Glutamatergic neuron (in vitro differentiated cells): ENCODE data around the gene JUND. TPM values are rescaled to one million over a fixed set of nuclear protein-coding genes. Genes with fewer than 3 reads are reported as not detected.

ENCODE experiments used
- DNase-seq: peaks from one replicate; pipeline ENCODE4 v3.0.0; 2022
- H3K27ac Mint-ChIP-seq: one replicate; pipeline ENCODE4 v1.8.0; 2020; ENCODE audit warnings: mild to moderate bottlenecking, mixed read lengths, inconsistent platforms; ENCODE audit not compliant: unreplicated experiment
- H3K27me3 Mint-ChIP-seq: one replicate; pipeline ENCODE4 v1.8.0; 2020; ENCODE audit warnings: mild to moderate bottlenecking, moderate library complexity, mixed read lengths, inconsistent platforms; ENCODE audit not compliant: unreplicated experiment
- H3K36me3 Mint-ChIP-seq: one replicate; pipeline ENCODE4 v1.8.0; 2020; ENCODE audit warnings: mild to moderate bottlenecking, mixed read lengths, inconsistent platforms; ENCODE audit not compliant: unreplicated experiment
- H3K4me1 Mint-ChIP-seq: one replicate; pipeline ENCODE4 v1.8.0; 2020; ENCODE audit warnings: mild to moderate bottlenecking, low read depth, mixed read lengths, inconsistent platforms; ENCODE audit not compliant: unreplicated experiment
- H3K4me3 Mint-ChIP-seq: one replicate; pipeline ENCODE4 v1.8.0; 2020; ENCODE audit warnings: mild to moderate bottlenecking, mixed read lengths, inconsistent platforms; ENCODE audit not compliant: unreplicated experiment
- H3K9me3 Mint-ChIP-seq: one replicate; pipeline ENCODE4 v1.8.0; 2020; ENCODE audit warnings: mild to moderate bottlenecking, moderate library complexity, mixed read lengths, inconsistent platforms; ENCODE audit not compliant: unreplicated experiment
- long read RNA-seq: library from polyadenylated mRNA; unstranded; transcript quantifications from one replicate; pipeline ENCODE4 v2.0.0, GENCODE V29; 2020; ENCODE audit not compliant: unreplicated experiment
- total RNA-seq: library from RNA; stranded (reverse); fragmentation: NEBNext Ultra II Directional; extraction: Animal tissue kit (Norgen Biotek cat#: 25700); gene quantifications from one replicate; pipeline ENCODE4 v1.2.1, GENCODE V29; 2021; ENCODE audit not compliant: unreplicated experiment
- TF ChIP-seq, protein P1 (sequence below): fragments of 200-600 bp; sonication (generic); IDR thresholded peaks from one replicate; pipeline ENCODE4 v1.5.0; 2021; ENCODE audit not compliant: partially characterized antibody, unreplicated experiment

JUND gene
- total RNA-seq: 341 TPM
- long read RNA-seq, transcript JUND-201 (1 exons, 1,863 nt): major isoform, 15 of 15 reads
- long read RNA-seq, partial matches to known transcripts: 0 of 15 reads
- long read RNA-seq, other reads (novel, unspliced or antisense): 0 of 15 reads

DNA sequence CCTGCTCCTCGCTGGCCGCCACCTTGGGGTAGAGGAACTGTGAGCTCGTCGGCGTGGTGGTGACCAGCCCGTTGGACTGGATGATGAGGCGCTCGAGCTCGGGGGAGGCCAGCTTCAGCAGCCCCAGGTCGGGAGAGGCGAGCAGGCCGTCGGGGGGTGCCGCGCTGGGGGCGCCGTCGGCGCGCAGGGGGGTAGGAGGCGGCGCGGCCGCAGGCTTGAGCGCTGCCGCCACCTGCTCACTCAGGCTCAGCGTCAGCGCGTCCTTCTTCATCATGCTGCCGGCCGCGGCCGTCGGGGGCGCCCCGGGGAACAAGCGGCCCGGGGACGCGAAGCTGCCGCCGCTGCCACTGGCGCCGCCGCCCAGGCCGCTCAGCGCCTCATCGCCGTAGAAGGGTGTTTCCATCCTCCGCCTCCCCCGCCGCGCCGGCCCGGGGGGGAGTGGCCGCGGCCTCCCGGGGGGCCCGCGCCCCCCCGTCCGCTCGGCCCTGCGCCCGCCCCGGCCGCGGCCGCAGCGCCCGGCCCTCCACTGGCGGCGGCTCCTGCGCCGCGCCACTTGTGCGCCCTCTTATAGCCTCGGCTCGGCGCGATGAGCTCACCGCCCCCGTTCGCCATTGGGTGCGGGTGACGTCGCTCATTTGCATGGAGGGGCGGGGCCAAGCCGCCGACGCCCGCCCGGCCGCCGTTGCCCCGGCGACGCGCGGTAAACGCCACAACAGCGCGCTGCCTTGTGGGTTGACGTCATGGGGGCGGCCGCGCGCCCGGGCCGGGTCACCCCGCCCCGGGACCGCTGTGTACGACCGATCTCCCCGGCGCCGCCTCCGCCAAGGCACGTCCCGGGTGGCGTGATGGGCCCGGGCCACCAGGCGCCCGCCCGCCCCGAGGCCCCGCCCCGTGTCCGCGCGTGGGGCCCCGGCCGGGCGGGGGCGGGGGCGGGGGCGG, at the start of gene JUND:
JUND (minus strand) TSS at position 541 of the 939 bp plus-strand sequence; CDS start at position 403, 138 bp downstream.
- peak; percentile 97 for DNase-seq
- Mint-ChIP-seq H3K4me1 (peaks cover 10% of the 10 kb centered on the region), H3K4me3 (peak within 1 kb of the TSS; percentile 92), H3K36me3 (peaks cover 8% of the 10 kb centered on the region), H3K27me3 (peaks cover 24% of the 10 kb centered on the region), H3K9me3 (peaks cover 21% of the 10 kb centered on the region), H3K27ac (peak within 1 kb of the TSS; percentile 99)
- TF ChIP-seq, protein P1, sequence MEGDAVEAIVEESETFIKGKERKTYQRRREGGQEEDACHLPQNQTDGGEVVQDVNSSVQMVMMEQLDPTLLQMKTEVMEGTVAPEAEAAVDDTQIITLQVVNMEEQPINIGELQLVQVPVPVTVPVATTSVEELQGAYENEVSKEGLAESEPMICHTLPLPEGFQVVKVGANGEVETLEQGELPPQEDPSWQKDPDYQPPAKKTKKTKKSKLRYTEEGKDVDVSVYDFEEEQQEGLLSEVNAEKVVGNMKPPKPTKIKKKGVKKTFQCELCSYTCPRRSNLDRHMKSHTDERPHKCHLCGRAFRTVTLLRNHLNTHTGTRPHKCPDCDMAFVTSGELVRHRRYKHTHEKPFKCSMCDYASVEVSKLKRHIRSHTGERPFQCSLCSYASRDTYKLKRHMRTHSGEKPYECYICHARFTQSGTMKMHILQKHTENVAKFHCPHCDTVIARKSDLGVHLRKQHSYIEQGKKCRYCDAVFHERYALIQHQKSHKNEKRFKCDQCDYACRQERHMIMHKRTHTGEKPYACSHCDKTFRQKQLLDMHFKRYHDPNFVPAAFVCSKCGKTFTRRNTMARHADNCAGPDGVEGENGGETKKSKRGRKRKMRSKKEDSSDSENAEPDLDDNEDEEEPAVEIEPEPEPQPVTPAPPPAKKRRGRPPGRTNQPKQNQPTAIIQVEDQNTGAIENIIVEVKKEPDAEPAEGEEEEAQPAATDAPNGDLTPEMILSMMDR: no peak

DNA sequence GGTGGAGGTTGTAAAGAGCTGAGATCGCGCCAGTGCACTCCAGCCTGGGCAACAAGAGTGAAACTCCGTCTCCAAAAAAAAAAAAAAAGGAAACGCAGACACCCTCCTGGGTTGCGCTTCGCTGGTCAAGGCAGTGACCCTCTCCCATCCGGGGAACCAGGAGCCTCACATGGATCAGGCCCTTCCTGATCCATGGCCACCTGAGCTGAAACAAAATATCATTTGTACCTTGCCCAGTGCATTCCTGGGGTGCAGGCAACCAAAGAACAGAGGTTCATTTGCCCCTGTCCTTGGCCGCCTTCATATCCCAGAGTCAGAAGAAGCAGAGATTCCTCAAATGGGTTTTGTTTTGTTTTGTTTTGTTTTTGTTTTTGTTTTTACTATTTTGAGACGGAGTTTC, 49.4 kb upstream of the JUND start:
- Mint-ChIP-seq H3K9me3 (peaks cover 1% of the 10 kb centered on the region), H3K4me1 (no peaks in the 10 kb centered on the region), H3K36me3 (no peaks in the 10 kb centered on the region), H3K27me3 (peaks cover 1% of the 10 kb centered on the region), H3K27ac (no peak overlapping the region), H3K4me3 (no peak overlapping the region)
- DNase-seq: no peak
- TF ChIP-seq, protein P1: no peak

DNA sequence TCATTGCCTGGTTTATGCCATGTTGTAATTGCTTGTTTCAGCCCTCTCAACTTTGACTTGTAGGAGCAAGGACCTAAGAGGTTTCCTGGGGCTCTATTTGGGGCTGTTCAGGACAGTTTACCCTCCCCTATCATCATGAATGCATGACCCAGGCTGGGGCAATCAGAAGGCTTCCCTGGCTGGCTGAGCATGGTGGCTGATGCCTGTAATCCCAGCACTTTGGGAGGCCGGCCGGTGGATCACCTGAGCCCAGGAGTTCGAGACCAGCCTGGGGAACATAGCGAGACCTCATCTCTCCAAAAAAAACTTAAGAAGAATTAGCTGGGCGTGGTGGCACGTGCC, 47.6 kb upstream of the JUND start:
- Mint-ChIP-seq H3K4me1 (peaks cover 1% of the 10 kb centered on the region), H3K36me3 (no peaks in the 10 kb centered on the region), H3K9me3 (peaks cover 1% of the 10 kb centered on the region), H3K4me3 (peak overlapping the region; percentile 80), H3K27ac (no peak overlapping the region), H3K27me3 (peaks cover 2% of the 10 kb centered on the region)
- TF ChIP-seq, protein P1: no peak
- no peak for DNase-seq

DNA sequence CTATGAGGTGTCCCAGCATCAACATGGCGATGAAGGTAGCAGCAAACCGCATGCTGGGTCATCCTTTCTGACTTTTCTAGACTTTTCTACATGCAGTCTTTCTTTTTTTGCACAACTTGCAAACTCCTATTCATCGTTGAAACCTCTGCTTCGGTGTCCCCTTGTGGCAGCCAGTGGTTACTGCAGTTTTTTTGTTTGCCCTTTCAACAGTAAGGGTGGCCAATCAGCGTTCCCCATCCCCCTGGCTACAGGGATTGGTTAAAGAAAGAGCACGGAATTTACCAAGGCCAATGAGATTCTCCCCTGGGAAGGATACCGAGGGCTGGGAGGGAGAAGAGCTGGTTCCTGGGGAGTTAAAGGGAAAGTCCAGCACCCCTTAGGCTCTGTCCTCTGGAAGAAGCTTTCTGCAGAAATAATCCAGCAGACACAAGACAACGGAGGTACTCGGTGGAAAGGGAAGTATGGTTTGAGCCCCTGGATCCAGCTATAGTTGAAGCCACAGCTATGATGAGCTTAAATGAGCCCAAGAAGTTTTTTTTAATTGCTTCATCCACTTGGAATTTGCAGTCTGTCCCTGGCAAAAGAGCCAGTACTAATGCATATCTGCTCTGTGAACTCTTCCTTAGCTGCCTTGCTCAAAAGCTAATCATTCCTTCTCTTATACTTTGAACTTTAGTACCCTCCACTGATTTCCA, 47.1 kb upstream of the JUND start:
- Mint-ChIP-seq H3K4me1 (peaks cover 6% of the 10 kb centered on the region), H3K27me3 (peaks cover 3% of the 10 kb centered on the region), H3K36me3 (no peaks in the 10 kb centered on the region), H3K9me3 (peaks cover 2% of the 10 kb centered on the region), H3K27ac (peak overlapping the region; percentile 70), H3K4me3 (peak overlapping the region; percentile 80)
- TF ChIP-seq, protein P1: peak; percentile 94
- DNase-seq: peak; percentile 86
